ENCODE data around the gene SCN10A. TPM values are rescaled to one million over a fixed set of nuclear protein-coding genes. Genes with fewer than 3 reads are reported as not detected.

SCN10A gene
- total RNA-seq, 2 experiments from 2014 or later, result not detected

DNA sequence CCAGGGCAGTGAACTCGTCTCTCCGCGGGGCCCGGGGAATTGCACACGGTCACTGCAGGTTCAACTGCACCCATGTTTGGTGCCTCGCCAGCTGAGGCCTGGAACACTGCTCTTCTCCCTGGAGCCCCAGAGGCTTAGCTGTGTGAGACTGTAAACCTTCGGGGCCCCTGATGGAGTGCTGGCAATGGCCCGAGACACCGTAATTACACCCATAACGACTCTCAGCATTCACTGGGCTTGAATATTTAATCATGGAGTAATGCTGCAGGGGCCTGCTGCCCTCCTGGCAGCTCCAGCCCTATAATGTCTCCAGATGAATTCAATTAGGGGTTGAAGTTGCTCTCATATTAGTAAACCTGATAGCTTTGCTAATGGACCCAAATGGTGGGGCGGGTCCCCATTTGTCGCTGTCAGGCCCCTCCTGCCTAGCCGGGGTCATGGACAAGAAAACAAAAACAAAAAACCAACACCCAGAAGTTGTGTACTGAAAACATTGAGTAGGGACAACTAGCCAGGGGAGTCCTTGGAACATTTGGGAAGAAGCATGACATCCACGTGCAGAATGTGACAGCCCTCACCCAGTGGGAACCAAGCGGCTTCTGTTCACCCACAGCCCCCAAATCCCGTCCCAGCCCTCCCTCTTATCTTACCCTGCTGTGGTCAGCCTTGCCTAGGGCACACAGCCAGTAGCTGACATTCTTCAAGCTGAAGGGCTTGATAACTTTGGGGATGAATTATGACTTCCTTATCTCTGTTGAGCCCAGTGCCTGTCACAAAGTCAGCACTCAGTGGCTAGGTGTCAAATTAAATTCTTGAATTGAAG lies 92.2 kb downstream of the SCN10A start:
- POLR2A ChIA-PET, result no interaction called here

DNA sequence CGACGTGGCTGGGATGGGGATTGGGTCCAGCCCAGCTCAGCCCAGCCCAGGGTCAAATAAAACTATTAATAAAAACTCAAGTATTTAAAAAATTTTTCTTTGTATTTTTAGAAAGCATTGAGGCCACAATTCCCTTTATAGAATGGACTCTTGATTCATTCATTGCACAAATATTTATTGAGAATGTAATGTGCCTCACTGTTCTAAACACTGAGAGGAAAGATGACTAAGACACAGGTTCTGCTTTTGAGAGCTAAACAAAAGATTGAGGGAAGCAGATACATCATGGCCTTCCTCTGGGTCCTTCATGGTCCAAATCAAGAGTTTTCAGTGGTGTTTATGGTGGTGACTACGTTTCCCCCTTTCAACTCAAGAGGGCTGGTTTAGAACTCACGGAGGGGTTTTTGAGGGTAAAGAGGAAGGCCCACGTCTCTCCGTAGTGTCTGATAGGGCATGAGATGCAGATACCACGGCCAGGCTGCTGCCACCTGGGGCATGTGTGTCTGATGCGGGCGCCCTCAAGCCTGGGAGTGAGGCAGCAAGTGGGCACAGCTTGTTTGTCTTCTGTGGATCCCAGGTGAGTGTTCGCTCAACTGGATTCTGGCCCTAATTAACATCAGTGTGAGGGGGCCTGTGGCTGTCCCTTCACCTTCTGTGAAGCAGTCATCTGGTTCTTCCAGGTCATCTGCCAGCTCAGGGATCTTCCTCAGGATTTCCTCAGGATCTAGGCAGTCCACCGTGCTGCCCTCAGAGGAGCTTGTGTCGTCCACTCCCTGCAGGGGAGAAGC lies 93.0 kb downstream of the SCN10A start:
- Mint-ChIP-seq H3K9me3 (no peaks in the 10 kb centered on the region), H3K4me1 (no peaks in the 10 kb centered on the region), H3K27ac (no peak overlapping the region), H3K27me3 (no peaks in the 10 kb centered on the region), H3K36me3 (no peaks in the 10 kb centered on the region), H3K4me3 (no peak overlapping the region)
- ATAC-seq (ENCODE audit: low read depth) (no peak), DNase-seq (no peak)
- POLR2A ChIA-PET, result no interaction called here

More for the DNA sequence above, 92.2 kb downstream of the SCN10A start:
- Mint-ChIP-seq H3K4me1 (no peaks in the 10 kb centered on the region), H3K36me3 (no peaks in the 10 kb centered on the region), H3K27ac (no peak overlapping the region), H3K4me3 (no peak overlapping the region), H3K9me3 (no peaks in the 10 kb centered on the region), H3K27me3 (no peaks in the 10 kb centered on the region)
- ATAC-seq (ENCODE audit: low read depth), result no peak
- DNase-seq, result no peak

DNA sequence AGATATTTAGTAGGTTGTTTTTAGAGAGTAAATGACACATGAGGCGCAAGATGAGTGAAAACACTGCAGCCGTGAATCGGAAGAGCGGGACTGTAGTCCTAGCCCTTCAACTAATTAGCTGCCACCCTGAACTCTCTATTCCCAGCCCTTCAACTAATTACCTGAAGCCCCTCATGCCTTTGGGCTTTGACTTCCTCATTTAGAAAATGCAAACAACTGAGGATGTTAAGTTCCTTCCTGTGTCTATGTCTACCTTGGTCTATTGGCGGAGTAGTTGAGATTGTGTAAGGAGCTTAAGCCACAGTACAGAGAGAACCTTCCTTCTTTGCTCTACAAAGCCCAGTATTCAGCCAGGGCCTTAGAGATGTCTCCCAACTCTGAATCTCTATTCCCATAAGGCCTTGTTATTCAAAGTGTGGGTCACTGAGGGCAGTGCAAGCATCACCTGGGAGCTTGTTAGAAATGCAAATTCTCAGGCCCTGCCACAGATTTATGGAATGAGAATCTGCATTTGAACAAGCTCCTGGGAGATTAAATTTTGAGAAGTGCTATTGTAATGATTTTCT lies 94.7 kb downstream of the SCN10A start:
- POLR2A ChIA-PET, result no interaction called here
- ATAC-seq (ENCODE audit: low read depth) (no peak), DNase-seq (no peak)
- Mint-ChIP-seq H3K4me1 (no peaks in the 10 kb centered on the region), H3K27ac (no peak overlapping the region), H3K9me3 (no peaks in the 10 kb centered on the region), H3K4me3 (no peak overlapping the region), H3K36me3 (no peaks in the 10 kb centered on the region), H3K27me3 (no peaks in the 10 kb centered on the region)

DNA sequence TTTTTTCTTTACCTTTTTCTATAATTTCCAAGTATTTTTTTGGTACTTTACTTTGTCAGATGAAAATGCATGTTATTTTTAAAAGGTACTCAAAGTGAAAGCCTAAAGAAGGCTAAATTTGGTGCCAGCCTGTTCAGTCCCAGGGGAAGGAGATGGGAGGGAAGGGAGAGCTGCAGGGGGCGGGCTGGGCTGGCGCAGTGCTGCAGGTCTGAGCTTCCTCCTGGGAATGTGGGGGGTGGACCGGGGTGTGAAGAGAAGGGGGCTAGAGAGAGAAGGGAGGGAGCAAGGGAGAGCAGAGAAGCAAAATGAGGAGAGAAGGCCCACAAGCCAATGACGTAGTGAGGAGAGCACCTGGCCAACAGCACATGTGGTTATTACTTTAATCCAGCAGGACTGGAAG lies 95.6 kb downstream of the SCN10A start:
- H3K4me3 Mint-ChIP-seq, result no peak overlapping the region
- no peaks in the 10 kb centered on the region for H3K4me1 Mint-ChIP-seq
- no peaks in the 10 kb centered on the region for H3K27me3 Mint-ChIP-seq
- no peaks in the 10 kb centered on the region for H3K9me3 Mint-ChIP-seq
- no peak for ATAC-seq (ENCODE audit: low read depth)
- no peak overlapping the region for H3K27ac Mint-ChIP-seq
- no peaks in the 10 kb centered on the region for H3K36me3 Mint-ChIP-seq
- POLR2A ChIA-PET, result no interaction called here
- DNase-seq, result no peak

DNA sequence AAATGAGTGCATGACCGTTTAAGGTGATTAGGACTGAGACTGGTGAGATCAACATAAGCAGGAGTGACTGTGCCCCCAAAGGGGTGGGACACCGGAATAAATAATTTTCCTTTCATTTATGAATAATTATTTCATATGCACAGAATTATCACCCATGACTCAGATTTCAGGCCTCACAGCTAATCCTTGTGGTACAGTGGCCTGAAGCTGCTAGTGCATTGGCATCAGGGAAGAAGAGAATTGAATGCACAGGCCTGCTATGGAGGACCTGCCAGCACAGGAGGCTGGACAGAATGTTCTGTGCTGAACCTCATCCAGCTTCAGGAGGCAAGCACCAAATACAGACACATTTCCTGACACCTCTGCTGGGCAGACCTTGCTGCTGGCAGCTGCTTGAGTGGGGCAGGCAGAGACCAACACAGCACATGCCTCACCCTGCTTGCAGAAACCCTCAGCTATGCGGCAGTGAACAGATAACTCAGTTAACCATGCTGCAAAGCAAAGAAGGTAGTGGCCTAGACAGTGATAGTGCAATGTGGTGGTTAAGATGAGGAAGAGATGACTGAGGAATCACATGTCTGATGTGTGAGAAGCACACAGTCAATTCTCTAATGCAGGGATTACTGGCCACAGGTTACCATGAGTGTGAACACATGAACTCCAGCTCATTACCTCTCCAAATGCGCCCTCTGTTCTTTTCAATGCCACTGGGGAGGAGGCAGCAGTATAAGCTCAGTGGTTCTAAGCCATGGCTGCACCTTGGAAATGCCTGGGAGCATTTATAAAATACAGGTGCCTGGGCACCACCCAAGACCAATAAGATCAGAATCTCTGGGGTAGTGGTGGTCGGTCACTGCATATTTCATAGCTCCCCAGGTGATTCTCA lies 98.4 kb downstream of the SCN10A start:
- ATAC-seq (ENCODE audit: low read depth), result no peak
- DNase-seq, result no peak
- peaks cover 2% of the 10 kb centered on the region for H3K27me3 Mint-ChIP-seq
- H3K4me1 Mint-ChIP-seq, result no peaks in the 10 kb centered on the region
- POLR2A ChIA-PET, result no interaction called here
- no peak overlapping the region for H3K27ac Mint-ChIP-seq
- H3K4me3 Mint-ChIP-seq, result no peak overlapping the region
- no peaks in the 10 kb centered on the region for H3K9me3 Mint-ChIP-seq
- no peaks in the 10 kb centered on the region for H3K36me3 Mint-ChIP-seq

DNA sequence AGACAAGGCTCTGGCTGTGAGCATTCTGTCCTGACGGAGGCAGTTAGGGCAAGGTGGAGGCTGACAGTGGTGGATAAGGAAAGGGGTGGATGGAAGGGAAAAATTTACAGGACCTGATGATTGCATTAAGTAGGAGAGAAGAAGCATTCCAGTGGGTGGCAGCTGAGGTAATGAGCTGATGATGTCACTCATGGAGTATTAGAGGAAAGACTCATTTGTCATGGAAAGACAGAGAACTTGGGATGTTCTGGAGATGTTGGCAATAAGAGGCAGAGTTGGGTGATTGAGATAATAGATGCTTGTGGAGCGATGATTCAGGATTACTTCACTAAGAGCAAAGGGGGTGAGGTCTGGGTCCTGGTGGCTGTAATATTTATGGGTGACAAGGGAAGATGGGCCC lies 102.9 kb downstream of the SCN10A start:
- peaks cover 4% of the 10 kb centered on the region for H3K27me3 Mint-ChIP-seq
- H3K4me1 Mint-ChIP-seq, result peaks cover 3% of the 10 kb centered on the region
- DNase-seq (no peak), ATAC-seq (ENCODE audit: low read depth) (no peak)
- no peak overlapping the region for H3K27ac Mint-ChIP-seq
- no peak overlapping the region for H3K4me3 Mint-ChIP-seq
- H3K9me3 Mint-ChIP-seq, result no peaks in the 10 kb centered on the region
- POLR2A ChIA-PET, result no interaction called here
- no peaks in the 10 kb centered on the region for H3K36me3 Mint-ChIP-seq

DNA sequence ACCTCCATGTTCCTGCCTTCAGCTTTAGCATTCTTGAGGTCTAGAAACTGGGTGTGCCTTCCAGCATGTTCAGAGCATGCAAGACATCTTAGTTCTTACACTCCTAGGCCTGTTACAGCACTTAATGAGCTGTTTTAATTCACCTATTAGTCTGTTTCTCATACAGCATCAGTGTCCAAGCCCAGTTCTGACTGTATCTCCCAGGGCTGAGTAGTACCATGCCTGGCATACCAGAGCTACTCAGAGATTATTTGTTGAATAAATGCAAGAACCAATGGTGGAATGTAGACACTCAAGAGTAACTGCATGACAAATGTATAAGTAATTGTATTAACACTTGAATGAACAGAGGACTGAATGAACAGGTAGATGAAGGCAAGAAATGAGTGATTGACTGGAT lies 104.7 kb downstream of the SCN10A start:
- POLR2A ChIA-PET, result no interaction called here
- no peak overlapping the region for H3K27ac Mint-ChIP-seq
- DNase-seq (no peak), ATAC-seq (ENCODE audit: low read depth) (no peak)
- H3K27me3 Mint-ChIP-seq, result peaks cover 9% of the 10 kb centered on the region
- H3K4me3 Mint-ChIP-seq, result no peak overlapping the region
- peaks cover 3% of the 10 kb centered on the region for H3K4me1 Mint-ChIP-seq
- H3K36me3 Mint-ChIP-seq, result no peaks in the 10 kb centered on the region
- H3K9me3 Mint-ChIP-seq, result no peaks in the 10 kb centered on the region

DNA sequence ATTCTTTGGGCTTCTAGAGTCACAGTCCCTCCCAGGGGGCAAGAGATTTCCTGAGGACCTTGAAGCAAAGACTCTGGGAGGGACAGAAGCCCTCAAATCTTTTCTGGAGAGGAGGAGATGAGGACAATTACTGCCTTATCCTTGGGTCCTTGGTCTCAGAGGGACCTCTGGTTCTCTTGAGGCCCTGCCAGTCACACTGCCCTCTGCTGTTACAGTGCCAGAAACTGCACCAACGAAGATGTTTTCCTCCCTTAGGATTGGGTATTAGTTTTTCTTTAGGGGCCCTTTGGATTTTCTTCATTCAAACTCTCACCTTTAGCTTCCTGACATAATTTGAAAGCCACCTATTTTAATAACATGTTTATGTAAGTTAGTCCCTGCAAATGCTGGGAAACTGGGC lies 108.3 kb downstream of the SCN10A start:
- no peak for ATAC-seq (ENCODE audit: low read depth)
- no peak overlapping the region for H3K4me3 Mint-ChIP-seq
- H3K36me3 Mint-ChIP-seq, result no peaks in the 10 kb centered on the region
- no peak overlapping the region for H3K27ac Mint-ChIP-seq
- H3K4me1 Mint-ChIP-seq, result peaks cover 3% of the 10 kb centered on the region
- H3K9me3 Mint-ChIP-seq, result no peaks in the 10 kb centered on the region
- POLR2A ChIA-PET, result no interaction called here
- peaks cover 7% of the 10 kb centered on the region for H3K27me3 Mint-ChIP-seq
- DNase-seq, result no peak

DNA sequence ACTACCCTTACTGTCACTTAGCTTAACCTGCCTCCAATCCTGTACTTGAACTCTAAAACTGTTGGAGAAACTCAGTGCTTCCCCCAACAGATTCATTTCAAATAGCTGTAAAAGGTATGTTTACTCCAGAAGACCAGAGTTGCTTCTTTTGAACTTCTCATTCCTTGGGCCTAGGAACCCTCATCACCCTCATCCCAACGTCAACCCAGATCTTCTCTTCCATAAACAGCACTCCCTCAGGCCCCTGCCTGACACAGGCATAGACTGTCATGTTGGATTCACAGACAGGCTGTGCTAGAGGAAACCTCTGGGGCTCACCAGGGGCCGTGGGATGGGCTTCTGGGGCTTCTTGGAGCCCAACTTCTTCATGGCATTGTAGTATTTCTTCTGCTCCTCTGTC lies 109.1 kb downstream of the SCN10A start:
- ATAC-seq (ENCODE audit: low read depth) (no peak), DNase-seq (no peak)
- peaks cover 7% of the 10 kb centered on the region for H3K27me3 Mint-ChIP-seq
- no peak overlapping the region for H3K27ac Mint-ChIP-seq
- H3K4me3 Mint-ChIP-seq, result no peak overlapping the region
- peaks cover 3% of the 10 kb centered on the region for H3K4me1 Mint-ChIP-seq
- POLR2A ChIA-PET, result no interaction called here
- H3K36me3 Mint-ChIP-seq, result no peaks in the 10 kb centered on the region
- no peaks in the 10 kb centered on the region for H3K9me3 Mint-ChIP-seq

DNA sequence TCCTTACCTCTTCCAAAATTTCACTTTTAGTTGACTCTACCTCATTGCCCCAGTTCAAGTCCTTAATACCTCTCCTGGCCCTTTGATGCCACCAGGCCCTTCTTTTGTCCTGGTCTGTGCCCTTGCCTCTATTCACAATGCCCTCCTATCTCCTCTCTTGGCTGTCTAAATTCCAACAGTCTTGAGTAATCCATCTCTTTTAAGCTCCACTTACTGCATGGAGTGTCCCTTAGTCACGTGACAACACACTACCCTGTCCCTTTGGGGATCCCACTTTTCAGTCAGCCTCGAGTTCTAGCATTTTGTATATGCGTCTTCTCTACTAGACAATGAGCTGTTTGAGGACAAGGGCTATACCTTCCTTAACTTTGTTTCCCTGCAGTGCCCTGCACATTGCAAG lies 113.8 kb downstream of the SCN10A start:
- no peaks in the 10 kb centered on the region for H3K9me3 Mint-ChIP-seq
- DNase-seq (no peak), ATAC-seq (ENCODE audit: low read depth) (no peak)
- H3K27me3 Mint-ChIP-seq, result peaks cover 3% of the 10 kb centered on the region
- POLR2A ChIA-PET, result no interaction called here
- no peak overlapping the region for H3K4me3 Mint-ChIP-seq
- no peaks in the 10 kb centered on the region for H3K36me3 Mint-ChIP-seq
- no peak overlapping the region for H3K27ac Mint-ChIP-seq
- H3K4me1 Mint-ChIP-seq, result no peaks in the 10 kb centered on the region

DNA sequence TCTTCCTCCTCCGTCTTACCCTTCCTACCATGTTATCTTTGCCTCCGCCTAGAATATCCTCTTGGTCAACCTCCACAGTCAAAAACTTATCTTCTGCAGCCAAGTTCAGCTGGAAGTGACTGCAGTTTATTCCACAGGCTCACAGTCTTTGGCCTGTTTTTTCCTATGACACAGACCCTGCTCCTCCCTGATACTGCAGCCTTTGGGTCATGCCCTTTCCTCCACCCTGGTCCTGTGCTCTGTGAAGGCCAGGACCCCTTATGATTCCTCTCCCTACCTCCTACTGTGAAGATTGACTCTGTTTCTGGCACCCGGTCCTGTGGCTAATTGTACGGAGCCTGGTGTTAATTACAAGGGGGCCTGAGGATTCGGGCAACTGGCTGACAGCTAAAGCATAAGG lies 117.3 kb downstream of the SCN10A start:
- no peaks in the 10 kb centered on the region for H3K9me3 Mint-ChIP-seq
- H3K27me3 Mint-ChIP-seq, result peaks cover 5% of the 10 kb centered on the region
- H3K36me3 Mint-ChIP-seq, result no peaks in the 10 kb centered on the region
- DNase-seq (no peak), ATAC-seq (ENCODE audit: low read depth) (no peak)
- no peaks in the 10 kb centered on the region for H3K4me1 Mint-ChIP-seq
- H3K27ac Mint-ChIP-seq, result no peak overlapping the region
- H3K4me3 Mint-ChIP-seq, result no peak overlapping the region
- POLR2A ChIA-PET, result no interaction called here

DNA sequence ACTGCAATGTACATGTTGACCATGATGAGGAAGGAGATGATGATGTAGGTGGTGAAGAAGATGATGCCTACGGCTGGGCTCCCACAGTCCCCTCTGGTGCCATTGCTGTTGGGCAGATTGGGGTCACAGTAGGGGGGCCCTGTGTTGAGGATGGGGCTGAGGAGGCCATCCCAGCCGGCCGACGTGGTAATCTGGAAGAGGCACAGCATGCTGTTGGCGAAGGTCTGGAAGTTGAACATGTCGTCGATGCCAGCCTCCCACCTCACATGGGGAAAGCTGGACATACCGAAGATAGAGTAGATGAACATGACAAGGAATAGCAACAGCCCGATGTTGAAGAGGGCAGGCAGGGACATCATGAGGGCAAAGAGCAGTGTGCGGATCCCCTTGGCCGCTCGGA lies 118.0 kb downstream of the SCN10A start:
- no peak overlapping the region for H3K4me3 Mint-ChIP-seq
- H3K27ac Mint-ChIP-seq, result no peak overlapping the region
- H3K4me1 Mint-ChIP-seq, result no peaks in the 10 kb centered on the region
- DNase-seq (no peak), ATAC-seq (ENCODE audit: low read depth) (no peak)
- no peaks in the 10 kb centered on the region for H3K36me3 Mint-ChIP-seq
- H3K9me3 Mint-ChIP-seq, result no peaks in the 10 kb centered on the region
- peaks cover 5% of the 10 kb centered on the region for H3K27me3 Mint-ChIP-seq
- POLR2A ChIA-PET, result no interaction called here

DNA sequence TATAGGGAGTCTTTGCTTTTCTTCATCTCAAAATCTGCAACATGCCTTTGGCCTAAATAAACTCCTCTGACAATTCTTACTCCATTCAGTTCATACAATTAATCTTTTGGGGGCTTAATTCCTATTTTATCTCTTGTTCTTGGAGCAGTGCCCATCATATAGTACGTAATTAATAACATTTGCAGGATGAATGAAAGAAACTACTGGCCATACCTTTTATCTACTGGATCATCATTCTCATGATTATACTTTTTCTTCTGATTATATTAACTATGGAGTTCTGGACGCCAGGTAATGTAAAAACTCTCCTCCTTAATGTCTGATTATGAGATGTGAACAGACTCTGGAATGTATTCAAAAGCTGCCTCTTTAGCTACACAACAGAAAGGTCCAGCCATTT lies 120.0 kb downstream of the SCN10A start:
- Mint-ChIP-seq H3K27ac (no peak overlapping the region), H3K27me3 (peaks cover 5% of the 10 kb centered on the region), H3K4me3 (no peak overlapping the region), H3K9me3 (no peaks in the 10 kb centered on the region), H3K4me1 (no peaks in the 10 kb centered on the region), H3K36me3 (no peaks in the 10 kb centered on the region)
- no peak for ATAC-seq (ENCODE audit: low read depth)
- DNase-seq, result no peak
- POLR2A ChIA-PET, result no interaction called here
